K562 (cell line): ENCODE data around the gene AP4S1. TPM values are rescaled to one million over a fixed set of nuclear protein-coding genes. Genes with fewer than 3 reads are reported as not detected.

Experiments
- ATAC-seq: fragments of 200-7000 bp; cut with Tn5 transposase; 3 replicates; pipeline ENCODE4 v1.9.1; 2020; ENCODE audit warnings: moderate library complexity
- BruUV-seq: library from RNA; stranded (reverse); fragments of 400-500 nt; replicated peaks from 2 replicates; lab custom pipeline; 2021; lab: Mats Ljungman, UMichigan
- CTCF ChIA-PET: fragments of 300-600 bp; formaldehyde crosslinking; extraction: SDS; loops from one replicate; lab custom pipeline; 2021; ENCODE audit warnings: low intra/inter-chr PET ratio; lab: Yijun Ruan, JAX
- POLR2A ChIA-PET: fragments of 300-600, 350-650 bp; sonication (Branson Sonifier 250); formaldehyde crosslinking; extraction: SDS; loops from one replicate; lab custom pipeline; 2021; ENCODE audit warnings: antibody characterized with exemption, inconsistent platforms; lab: Yijun Ruan, JAX
- DNase-seq, 4 experiments: peaks; one replicate each; pipeline versions ENCODE4 v3.0.0 to v3.0.0-alpha.2; 2011 to 2018; ENCODE audit warnings: low spot score in 3 of 4, mixed read lengths in 3 of 4; ENCODE audit errors: extremely low read depth in 1 of 4
- FAIRE-seq: peaks from 2 replicates; lab custom pipeline; 2011; peaks lifted over from hg19 to GRCh38; lab: Jason Lieb, UNC
- H2AFZ ChIP-seq: 2 replicates; pipeline ENCODE4 v1.6.0; 2011; ENCODE audit warnings: low read depth, low read length, control low read depth, inconsistent platforms
- H3K27ac ChIP-seq: fragments of 200-600 bp; 3 replicates; pipeline ENCODE4 v1.8.0; 2011; ENCODE audit warnings: low read depth, mild to moderate bottlenecking, control low read depth, inconsistent platforms, low read length, moderate library complexity, mixed read lengths; ENCODE audit errors: extremely low read depth
- H3K27me3 ChIP-seq, 2 experiments: fragments of 300-600 bp in 1 of 2; 2 replicates in 1 of 2; 3 replicates in 1 of 2; pipeline versions ENCODE4 v1.6.0 to v1.8.0; 2011; ENCODE audit warnings: inconsistent platforms in 2 of 2, low read length in 2 of 2, mild to moderate bottlenecking in 1 of 2, mixed read lengths in 1 of 2, moderate library complexity in 1 of 2; ENCODE audit not compliant: control insufficient read depth in 2 of 2, insufficient read depth in 2 of 2
- H3K36me3 ChIP-seq: fragments of 300-600 bp; 3 replicates; pipeline ENCODE4 v1.8.0; 2011; ENCODE audit warnings: mild to moderate bottlenecking, low read length, inconsistent platforms; ENCODE audit not compliant: control insufficient read depth, insufficient read depth
- H3K4me1 ChIP-seq, 2 experiments: fragments of 200-600 bp in 1 of 2; replicated peaks in 1 of 2; 2 replicates in 1 of 2; 3 replicates in 1 of 2; pipeline versions ENCODE4 v1.5.1 to v1.8.0; 2011; ENCODE audit warnings: inconsistent platforms in 2 of 2, low read length in 2 of 2, mild to moderate bottlenecking in 1 of 2, mixed read lengths in 1 of 2, moderate library complexity in 1 of 2; ENCODE audit not compliant: control insufficient read depth in 2 of 2, insufficient read depth in 2 of 2
- H3K4me2 ChIP-seq: 2 replicates; pipeline ENCODE4 v1.6.1; 2011; ENCODE audit warnings: low read length, control low read depth, inconsistent platforms, mixed read lengths; ENCODE audit not compliant: insufficient read depth
- H3K4me3 ChIP-seq: fragments of 200-600 bp; sonication (generic), shearing (Covaris generic); 2 replicates; pipeline ENCODE4 v1.5.1; 2016; ENCODE audit warnings: control low read depth, inconsistent platforms
- H3K79me2 ChIP-seq: fragments of 200-600 bp; 3 replicates; pipeline ENCODE4 v1.8.0; 2011; ENCODE audit warnings: low read length, inconsistent platforms; ENCODE audit not compliant: control insufficient read depth, insufficient read depth
- H3K9ac ChIP-seq, 2 experiments: 2 replicates each; pipeline versions ENCODE4 v1.6.0 to v1.6.1; 2011; ENCODE audit warnings: low read depth in 2 of 2, low read length in 2 of 2, control low read depth in 1 of 2, inconsistent platforms in 1 of 2, mild to moderate bottlenecking in 1 of 2, mixed read lengths in 1 of 2; ENCODE audit not compliant: insufficient read depth in 1 of 2
- H3K9me1 ChIP-seq: one replicate; pipeline ENCODE4 v1.6.0; 2011; ENCODE audit warnings: inconsistent platforms, mild to moderate bottlenecking, low read length, moderate library complexity; ENCODE audit not compliant: control insufficient read depth, insufficient read depth
- H3K9me3 ChIP-seq: replicated peaks from 2 replicates; pipeline ENCODE4 v1.5.1; 2011; ENCODE audit warnings: low read depth, low read length, inconsistent platforms; ENCODE audit not compliant: control insufficient read depth, insufficient read depth
- H4K20me1 ChIP-seq: replicated peaks from 2 replicates; pipeline ENCODE4 v1.6.1; 2011; ENCODE audit warnings: low read length, inconsistent platforms, mixed read lengths; ENCODE audit not compliant: control insufficient read depth, insufficient read depth
- ARID2 ChIP-seq: fragments of 450-650 bp; IDR thresholded peaks from 2 replicates; pipeline ENCODE4 v1.6.1; 2017; ENCODE audit warnings: antibody characterized with exemption, mild to moderate bottlenecking
- ETV5 ChIP-seq: sonication (generic); formaldehyde crosslinking; IDR thresholded peaks from 2 replicates; pipeline ENCODE4 v1.4.0; 2020; ENCODE audit warnings: low read depth, mild to moderate bottlenecking, missing genetic modification reagents
- ZNF316 ChIP-seq: fragments of 450-650 bp; IDR thresholded peaks from 2 replicates; pipeline ENCODE4 v1.6.1; 2016
- WGBS: fragments of 100-300 bp; shearing (Covaris generic); methylation state at CpG from one replicate; pipeline ENCODE4 v1.1.6; 2016; ENCODE audit warnings: low coverage, mixed read lengths; ENCODE audit not compliant: insufficient coverage; ENCODE audit errors: missing lambda C conversion rate; 5-methylcytosine and 5-hydroxymethylcytosine counted together
- in situ Hi-C: fragments of 300-500 bp; cut with MboI; formaldehyde crosslinking; loops from 4 replicates; pipeline ENCODE4 v1.15.0; 2018; ENCODE audit warnings: inconsistent platforms, mixed read lengths
- intact Hi-C: fragments of 100-400 bp; cut with micrococcal nuclease; formaldehyde crosslinking; loops from 2 replicates; pipeline ENCODE4 v1.14.2; 2022
- polyA plus RNA-seq, 8 experiments: library from polyadenylated mRNA; depleted of rRNA in 4 of 8; stranded (reverse) in 5 of 8; unstranded in 3 of 8; fragments of >200 nt; fragmentation: Nextera tagmentation in 2 of 8; fragmentation: Illumina TruSeq in 1 of 8; extraction: Ambion mirVana in 2 of 8; extraction: Trizol in 1 of 8; gene quantifications; 2 replicates each; pipeline versions ENCODE4 v1.2.1 to v1.2.3, GENCODE V29; 2011 to 2014; ENCODE audit warnings: inconsistent platforms in 1 of 8, missing spikeins in 1 of 8
- total RNA-seq, 7 experiments: library from RNA; depleted of rRNA in 6 of 7; stranded (reverse); fragments of >200 nt in 6 of 7; fragmentation: Illumina TruSeq in 2 of 7; extraction: Trizol in 2 of 7; gene quantifications; 2 replicates each; pipeline versions ENCODE4 v1.2.1 to v1.2.3, GENCODE V29; 2011 to 2021; ENCODE audit warnings: low replicate concordance in 1 of 7
- TF ChIP-seq, protein P1 (sequence below): IDR thresholded peaks from 2 replicates; pipeline ENCODE4 v1.6.1; 2014; ENCODE audit warnings: antibody characterized with exemption

Gene AP4S1
- total and polyA plus RNA-seq, 9 of the 15 experiments (the other 6 are each of a cell fraction or from before 2014, with no cell fraction given) = 3.7 to 7.8 (median 5.9) TPM

DNA sequence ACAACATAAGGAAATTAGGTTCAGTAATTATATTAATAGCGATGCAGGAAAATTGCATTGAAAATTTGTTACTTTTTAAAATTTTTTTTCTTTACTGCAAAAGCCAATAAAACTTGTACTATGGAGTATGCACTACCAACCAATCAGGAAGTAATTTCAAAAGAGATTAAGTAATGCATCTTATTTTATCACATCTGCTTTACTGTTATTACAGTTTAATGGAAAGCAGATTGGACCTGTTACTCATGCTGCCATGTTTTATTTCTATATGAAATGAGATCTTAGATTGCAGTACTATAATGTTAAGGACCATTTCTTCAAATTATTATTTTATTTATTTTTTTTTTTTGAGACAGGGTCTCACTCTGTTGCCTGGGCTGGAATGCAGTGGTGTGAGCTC, 2.4 kb downstream of the AP4S1 start:
- Histone ChIP-seq H3K4me2 (peak overlapping the region; percentile 81), H3K27me3 (no peaks in the 10 kb centered on the region), H3K27ac (peak overlapping the region; percentile 89; the same call in 2 of the 3 replicates), H3K79me2 (peaks cover 63% of the 10 kb centered on the region), H3K9me3 (no peaks in the 10 kb centered on the region), H3K4me1 (peaks cover 15 to 42% of the 10 kb centered on the region in 2 experiments), H3K9ac (peak overlapping the region; percentile 70 to 92; a peak in 3 of 4 replicates), H4K20me1 (no peaks in the 10 kb centered on the region), H3K36me3 (peaks cover 4% of the 10 kb centered on the region; the same call in 2 of the 3 replicates), H3K9me1 (no peaks in the 10 kb centered on the region), H2AFZ (no peak overlapping the region), H3K4me3 (0 out of 2 replicates have a peak overlapping the region, but pooled peaks have one; percentile 98)
- in situ Hi-C loops = no loop called here
- FAIRE-seq = no peak
- TF ChIP-seq, protein P1, sequence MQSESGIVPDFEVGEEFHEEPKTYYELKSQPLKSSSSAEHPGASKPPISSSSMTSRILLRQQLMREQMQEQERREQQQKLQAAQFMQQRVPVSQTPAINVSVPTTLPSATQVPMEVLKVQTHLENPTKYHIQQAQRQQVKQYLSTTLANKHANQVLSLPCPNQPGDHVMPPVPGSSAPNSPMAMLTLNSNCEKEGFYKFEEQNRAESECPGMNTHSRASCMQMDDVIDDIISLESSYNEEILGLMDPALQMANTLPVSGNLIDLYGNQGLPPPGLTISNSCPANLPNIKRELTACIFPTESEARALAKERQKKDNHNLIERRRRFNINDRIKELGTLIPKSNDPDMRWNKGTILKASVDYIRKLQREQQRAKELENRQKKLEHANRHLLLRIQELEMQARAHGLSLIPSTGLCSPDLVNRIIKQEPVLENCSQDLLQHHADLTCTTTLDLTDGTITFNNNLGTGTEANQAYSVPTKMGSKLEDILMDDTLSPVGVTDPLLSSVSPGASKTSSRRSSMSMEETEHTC = no peak
- TF ChIP-seq ARID2 = no peak
- no peak for TF ChIP-seq ZNF316
- TF ChIP-seq ETV5 (CRISPR knock-in tag) = no peak
- POLR2A ChIA-PET = interaction anchor here (2.1 kb wide), 1 partner anchor 10 kb away, joined by 11 read pairs; no protein-coding TSS in a partner anchor
- 8% methylated on average over 1 of the region's 1 CpG for WGBS
- ATAC-seq = no peak
- CTCF ChIA-PET = no interaction called here
- intact Hi-C loops = loop anchor here (2.0 kb wide), 2 partner anchors 47 to 55 kb away; no protein-coding TSS in a partner anchor
- DNase-seq = no peak
- no TSS peak for BruUV-seq
